ENCODE results near the gene C1orf198.
A peak's percentile ranks its signal among the peaks of the same experiment; 100 is the strongest.

DNA sequence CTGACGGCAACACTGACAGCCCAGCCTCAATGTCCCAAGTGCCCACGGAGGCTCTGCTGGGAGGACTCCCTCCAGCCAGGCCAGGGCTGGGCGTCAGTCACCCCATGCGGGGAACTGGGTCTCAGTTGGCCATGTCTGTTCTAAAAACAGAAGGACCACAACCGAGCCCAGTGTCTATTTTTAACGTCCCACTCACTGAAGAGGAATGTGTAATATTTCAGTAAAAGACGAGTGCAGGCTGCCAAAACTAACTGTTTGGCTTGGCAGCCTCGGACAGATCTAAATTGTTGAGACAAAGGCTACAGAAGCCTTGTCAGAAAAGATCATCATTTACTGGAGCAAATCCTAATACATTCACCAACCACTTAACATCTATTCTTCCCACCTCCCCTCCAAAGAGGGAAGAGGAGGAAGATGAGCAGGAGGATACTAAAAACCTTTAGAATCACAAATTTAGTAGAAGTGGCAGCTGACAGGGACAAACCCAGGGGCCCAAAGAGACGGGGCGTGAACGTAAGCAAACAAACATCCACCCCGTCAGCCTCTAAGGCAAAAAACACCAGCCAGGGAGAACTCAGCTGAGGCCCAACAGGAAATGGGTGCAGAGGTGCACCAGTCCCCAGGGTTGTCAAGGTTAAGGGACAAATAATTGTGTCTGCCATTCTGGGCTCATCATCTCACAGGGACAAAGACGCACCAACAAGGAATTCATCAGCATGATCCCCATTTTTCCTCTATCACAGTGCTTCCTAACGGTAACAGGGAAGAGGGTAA is 18.7 kb downstream of the C1orf198 start:
- TF ChIP-seq, protein P1, sequence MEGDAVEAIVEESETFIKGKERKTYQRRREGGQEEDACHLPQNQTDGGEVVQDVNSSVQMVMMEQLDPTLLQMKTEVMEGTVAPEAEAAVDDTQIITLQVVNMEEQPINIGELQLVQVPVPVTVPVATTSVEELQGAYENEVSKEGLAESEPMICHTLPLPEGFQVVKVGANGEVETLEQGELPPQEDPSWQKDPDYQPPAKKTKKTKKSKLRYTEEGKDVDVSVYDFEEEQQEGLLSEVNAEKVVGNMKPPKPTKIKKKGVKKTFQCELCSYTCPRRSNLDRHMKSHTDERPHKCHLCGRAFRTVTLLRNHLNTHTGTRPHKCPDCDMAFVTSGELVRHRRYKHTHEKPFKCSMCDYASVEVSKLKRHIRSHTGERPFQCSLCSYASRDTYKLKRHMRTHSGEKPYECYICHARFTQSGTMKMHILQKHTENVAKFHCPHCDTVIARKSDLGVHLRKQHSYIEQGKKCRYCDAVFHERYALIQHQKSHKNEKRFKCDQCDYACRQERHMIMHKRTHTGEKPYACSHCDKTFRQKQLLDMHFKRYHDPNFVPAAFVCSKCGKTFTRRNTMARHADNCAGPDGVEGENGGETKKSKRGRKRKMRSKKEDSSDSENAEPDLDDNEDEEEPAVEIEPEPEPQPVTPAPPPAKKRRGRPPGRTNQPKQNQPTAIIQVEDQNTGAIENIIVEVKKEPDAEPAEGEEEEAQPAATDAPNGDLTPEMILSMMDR (IDR thresholded peaks at IDR 0.05; ENCODE audit: low read depth, low read length, missing input control) = no peak
- TF ChIP-seq, protein P2, sequence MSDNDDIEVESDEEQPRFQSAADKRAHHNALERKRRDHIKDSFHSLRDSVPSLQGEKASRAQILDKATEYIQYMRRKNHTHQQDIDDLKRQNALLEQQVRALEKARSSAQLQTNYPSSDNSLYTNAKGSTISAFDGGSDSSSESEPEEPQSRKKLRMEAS (IDR thresholded peaks at IDR 0.05) = no peak
- no peak for TF ChIP-seq RAD21 (IDR thresholded peaks at IDR 0.05)
- no peak for TF ChIP-seq TAF1 (conservative IDR thresholded peaks at IDR 0.05)
- TF ChIP-seq HNF4A (conservative IDR thresholded peaks at IDR 0.05) = no peak
- TF ChIP-seq YY1 (IDR thresholded peaks at IDR 0.05) = peak; percentile 12
- peak; percentile 13 for TF ChIP-seq SP1 (IDR thresholded peaks at IDR 0.05)
- TF ChIP-seq HNF4G (IDR thresholded peaks at IDR 0.05) = no peak
- TF ChIP-seq, protein P3, sequence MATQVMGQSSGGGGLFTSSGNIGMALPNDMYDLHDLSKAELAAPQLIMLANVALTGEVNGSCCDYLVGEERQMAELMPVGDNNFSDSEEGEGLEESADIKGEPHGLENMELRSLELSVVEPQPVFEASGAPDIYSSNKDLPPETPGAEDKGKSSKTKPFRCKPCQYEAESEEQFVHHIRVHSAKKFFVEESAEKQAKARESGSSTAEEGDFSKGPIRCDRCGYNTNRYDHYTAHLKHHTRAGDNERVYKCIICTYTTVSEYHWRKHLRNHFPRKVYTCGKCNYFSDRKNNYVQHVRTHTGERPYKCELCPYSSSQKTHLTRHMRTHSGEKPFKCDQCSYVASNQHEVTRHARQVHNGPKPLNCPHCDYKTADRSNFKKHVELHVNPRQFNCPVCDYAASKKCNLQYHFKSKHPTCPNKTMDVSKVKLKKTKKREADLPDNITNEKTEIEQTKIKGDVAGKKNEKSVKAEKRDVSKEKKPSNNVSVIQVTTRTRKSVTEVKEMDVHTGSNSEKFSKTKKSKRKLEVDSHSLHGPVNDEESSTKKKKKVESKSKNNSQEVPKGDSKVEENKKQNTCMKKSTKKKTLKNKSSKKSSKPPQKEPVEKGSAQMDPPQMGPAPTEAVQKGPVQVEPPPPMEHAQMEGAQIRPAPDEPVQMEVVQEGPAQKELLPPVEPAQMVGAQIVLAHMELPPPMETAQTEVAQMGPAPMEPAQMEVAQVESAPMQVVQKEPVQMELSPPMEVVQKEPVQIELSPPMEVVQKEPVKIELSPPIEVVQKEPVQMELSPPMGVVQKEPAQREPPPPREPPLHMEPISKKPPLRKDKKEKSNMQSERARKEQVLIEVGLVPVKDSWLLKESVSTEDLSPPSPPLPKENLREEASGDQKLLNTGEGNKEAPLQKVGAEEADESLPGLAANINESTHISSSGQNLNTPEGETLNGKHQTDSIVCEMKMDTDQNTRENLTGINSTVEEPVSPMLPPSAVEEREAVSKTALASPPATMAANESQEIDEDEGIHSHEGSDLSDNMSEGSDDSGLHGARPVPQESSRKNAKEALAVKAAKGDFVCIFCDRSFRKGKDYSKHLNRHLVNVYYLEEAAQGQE (IDR thresholded peaks at IDR 0.05) = no peak
- no peak for TF ChIP-seq EGR1 (IDR thresholded peaks at IDR 0.05; ENCODE audit: low read depth in 2 of 2)
- TF ChIP-seq RXRA (IDR thresholded peaks at IDR 0.05) = no peak
- no peak for TF ChIP-seq FOXA1 (IDR thresholded peaks at IDR 0.05)
- TF ChIP-seq, protein P4, sequence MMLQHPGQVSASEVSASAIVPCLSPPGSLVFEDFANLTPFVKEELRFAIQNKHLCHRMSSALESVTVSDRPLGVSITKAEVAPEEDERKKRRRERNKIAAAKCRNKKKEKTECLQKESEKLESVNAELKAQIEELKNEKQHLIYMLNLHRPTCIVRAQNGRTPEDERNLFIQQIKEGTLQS (IDR thresholded peaks at IDR 0.05) = no peak
- TF ChIP-seq JUND (IDR thresholded peaks at IDR 0.05) = peak in 1 of 2 donors; percentile 22
